SW 1271 (cell line): ENCODE results near the gene FAM131A.

Experiments
- DNase-seq, 2 experiments: peaks; one replicate each; lab custom pipeline; 2025; lab: John Stamatoyannopoulos, UW

FAM131A gene

DNA sequence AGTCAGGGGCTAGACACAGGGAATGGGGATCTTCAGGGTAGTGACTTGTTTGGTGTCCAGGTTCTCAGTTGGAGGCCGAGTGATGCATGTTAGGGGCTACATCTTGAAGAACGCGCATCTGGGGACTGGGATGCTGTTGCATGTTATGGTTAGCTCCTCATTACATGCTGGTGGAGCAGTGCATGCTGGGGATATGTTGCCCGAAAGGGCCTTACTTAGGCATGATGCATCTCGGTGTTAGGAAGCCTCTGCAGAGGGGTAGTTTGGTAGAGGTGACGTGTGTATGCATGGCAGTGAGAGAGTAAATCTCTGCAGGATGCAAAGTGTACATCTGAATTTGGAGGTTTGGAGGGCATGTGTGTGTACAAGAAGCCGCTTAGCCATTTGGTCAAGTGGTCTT lies 20.6 kb upstream of the FAM131A start:
- DNase-seq: no peak

DNA sequence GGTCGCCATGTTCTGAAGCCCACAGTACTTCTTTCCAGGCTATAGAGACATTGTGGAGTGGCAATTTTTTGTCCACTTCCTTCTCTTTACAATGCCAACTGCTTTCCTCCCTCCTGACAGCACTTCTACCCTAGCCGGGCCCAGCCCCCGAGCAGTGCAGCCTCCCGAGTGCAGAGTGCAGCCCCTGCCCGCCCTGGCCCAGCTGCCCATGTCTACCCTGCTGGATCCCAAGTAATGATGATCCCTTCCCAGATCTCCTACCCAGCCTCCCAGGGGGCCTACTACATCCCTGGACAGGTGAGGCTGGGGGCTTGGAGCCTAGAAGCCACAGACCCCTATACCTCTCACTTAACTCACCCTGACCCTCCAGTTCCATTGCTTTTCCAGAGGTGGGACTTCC lies 20.2 kb upstream of the FAM131A start:
- DNase-seq: no peak

DNA sequence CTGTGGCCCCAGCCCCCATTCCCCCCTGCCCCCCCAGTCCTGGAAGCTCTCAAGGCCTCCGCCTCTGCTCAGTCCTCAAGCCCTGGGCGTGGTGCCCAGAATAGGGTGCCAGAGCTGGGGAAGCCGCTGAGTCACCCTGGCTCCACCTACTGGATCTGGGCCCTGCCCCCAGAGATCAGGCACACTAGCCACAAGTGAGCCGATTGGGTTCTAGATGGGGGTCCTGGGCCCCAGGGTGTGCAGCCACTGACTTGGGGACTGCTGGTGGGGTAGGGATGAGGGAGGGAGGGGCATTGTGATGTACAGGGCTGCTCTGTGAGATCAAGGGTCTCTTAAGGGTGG lies 17.3 kb upstream of the FAM131A start:
- peak; percentile 75 to 87 for DNase-seq

DNA sequence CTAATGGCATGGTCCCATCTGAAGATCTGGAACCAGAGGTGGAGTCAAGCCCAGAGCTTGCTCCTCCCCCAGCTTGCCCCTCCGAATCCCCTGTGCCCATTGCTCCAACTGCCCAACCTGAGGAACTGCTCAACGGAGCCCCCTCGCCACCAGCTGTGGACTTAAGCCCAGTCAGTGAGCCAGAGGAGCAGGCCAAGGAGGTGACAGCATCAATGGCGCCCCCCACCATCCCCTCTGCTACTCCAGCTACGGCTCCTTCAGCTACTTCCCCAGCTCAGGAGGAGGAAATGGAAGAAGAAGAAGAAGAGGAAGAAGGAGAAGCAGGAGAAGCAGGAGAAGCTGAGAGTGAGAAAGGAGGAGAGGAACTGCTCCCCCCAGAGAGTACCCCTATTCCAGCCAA lies 15.7 kb upstream of the FAM131A start:
- DNase-seq: no peak

DNA sequence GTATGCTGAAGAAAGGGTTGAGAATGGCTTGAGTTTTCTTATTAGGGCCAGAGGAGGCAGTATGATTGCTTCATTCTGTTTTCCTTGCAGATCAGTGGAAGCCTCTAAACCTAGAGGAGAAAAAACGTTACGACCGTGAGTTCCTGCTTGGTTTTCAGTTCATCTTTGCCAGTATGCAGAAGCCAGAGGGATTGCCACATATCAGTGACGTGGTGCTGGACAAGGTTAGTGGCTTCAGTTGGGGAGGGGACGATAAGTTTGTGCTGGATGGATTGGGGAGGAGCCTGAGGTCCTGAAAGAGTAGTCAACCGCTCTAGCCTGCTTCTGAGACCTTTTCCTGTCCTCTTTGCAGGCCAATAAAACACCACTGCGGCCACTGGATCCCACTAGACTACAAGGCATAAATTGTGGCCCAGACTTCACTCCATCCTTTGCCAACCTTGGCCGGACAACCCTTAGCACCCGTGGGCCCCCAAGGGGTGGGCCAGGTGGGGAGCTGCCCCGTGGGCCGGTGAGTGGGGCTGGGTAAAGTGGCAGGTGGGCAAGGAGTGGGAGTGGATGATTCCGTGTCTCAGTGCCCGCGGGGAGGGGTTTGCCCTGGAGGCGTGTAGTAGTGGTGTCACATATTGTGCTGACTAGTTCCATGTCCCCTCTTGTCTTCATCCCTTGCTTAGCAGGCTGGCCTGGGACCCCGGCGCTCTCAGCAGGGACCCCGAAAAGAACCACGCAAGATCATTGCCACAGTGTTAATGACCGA lies 14.5 kb upstream of the FAM131A start:
- DNase-seq: no peak

DNA sequence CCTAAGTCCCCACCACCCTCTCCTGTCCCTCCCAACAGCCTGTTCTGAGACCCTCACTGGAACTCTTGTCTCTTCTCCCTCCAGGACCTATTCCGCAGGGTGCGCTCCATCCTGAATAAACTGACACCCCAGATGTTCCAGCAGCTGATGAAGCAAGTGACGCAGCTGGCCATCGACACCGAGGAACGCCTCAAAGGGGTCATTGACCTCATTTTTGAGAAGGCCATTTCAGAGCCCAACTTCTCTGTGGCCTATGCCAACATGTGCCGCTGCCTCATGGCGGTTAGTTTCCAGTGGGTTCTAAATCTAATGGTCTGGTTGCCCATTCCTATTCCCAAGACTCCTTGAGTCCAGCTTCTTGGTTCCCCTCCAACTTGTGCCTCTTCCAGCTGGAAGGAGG lies 13.7 kb upstream of the FAM131A start:
- DNase-seq: no peak

DNA sequence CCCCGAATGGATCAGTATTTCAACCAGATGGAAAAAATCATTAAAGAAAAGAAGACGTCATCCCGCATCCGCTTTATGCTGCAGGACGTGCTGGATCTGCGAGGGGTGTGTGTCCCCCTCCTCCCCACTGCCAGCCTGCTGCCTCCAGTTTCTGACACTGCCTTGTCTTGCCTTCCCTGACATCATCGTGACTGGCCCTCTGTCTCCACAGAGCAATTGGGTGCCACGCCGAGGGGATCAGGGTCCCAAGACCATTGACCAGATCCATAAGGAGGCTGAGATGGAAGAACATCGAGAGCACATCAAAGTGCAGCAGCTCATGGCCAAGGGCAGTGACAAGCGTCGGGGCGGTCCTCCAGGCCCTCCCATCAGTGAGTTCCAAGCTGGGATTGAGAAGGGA lies 12.1 kb upstream of the FAM131A start:
- no peak for DNase-seq

DNA sequence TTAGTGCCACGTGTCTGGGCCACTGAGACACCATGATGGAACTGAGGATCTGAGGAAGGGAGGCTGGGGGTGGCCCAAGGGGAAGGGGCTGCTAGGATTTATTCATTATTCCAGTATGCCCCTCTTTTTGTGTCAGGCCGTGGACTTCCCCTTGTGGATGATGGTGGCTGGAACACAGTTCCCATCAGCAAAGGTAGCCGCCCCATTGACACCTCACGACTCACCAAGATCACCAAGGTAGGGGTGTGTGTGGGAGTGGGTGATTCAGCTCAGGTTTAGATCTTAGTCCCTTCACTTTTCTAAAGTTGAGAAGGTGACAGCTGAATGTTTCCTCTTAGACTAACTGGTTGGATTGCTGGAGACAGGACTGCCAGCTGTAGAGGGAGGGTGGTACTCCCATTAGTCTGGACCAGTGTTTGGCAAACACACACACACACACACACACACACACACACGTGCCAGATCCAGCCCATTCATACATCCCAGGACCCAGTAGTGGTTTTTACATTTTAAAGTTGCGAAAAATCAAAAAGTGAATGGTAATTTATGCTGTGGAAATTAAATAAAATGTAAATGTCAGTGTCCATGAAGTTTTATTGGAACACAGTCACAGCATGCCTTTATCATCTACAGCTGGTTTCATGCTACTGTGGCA lies 11.6 kb upstream of the FAM131A start:
- DNase-seq: no peak

DNA sequence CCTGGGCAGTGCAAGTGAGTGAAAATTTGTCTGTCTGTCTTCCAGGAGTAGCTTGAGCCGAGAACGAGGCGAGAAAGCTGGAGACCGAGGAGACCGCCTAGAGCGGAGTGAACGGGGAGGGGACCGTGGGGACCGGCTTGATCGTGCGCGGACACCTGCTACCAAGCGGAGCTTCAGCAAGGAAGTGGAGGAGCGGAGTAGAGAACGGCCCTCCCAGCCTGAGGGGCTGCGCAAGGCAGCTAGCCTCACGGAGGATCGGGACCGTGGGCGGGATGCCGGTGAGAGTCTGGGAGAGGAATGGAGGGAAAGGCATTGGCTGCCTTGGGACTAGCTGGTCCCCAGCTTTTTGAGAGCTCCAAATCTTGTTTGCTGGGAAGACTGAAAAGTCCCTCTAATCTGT lies 10.2 kb upstream of the FAM131A start:
- no peak for DNase-seq

DNA sequence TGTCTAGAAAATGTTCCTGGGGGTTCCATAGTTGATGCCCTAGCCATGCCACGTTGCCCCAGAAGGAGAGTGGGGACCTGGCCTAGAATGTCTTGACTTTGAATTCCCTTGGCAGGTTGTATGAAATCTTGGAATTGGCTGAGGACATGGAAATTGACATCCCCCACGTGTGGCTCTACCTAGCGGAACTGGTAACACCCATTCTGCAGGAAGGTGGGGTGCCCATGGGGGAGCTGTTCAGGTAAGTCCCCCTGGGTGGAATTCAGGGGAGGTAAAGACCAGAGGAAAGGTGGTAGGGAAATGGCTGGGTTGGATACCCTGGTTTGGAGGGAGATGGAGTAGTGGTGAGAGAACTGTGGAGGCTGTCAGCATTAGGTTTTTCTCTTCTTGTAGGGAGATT lies 8.9 kb upstream of the FAM131A start:
- no peak for DNase-seq

DNA sequence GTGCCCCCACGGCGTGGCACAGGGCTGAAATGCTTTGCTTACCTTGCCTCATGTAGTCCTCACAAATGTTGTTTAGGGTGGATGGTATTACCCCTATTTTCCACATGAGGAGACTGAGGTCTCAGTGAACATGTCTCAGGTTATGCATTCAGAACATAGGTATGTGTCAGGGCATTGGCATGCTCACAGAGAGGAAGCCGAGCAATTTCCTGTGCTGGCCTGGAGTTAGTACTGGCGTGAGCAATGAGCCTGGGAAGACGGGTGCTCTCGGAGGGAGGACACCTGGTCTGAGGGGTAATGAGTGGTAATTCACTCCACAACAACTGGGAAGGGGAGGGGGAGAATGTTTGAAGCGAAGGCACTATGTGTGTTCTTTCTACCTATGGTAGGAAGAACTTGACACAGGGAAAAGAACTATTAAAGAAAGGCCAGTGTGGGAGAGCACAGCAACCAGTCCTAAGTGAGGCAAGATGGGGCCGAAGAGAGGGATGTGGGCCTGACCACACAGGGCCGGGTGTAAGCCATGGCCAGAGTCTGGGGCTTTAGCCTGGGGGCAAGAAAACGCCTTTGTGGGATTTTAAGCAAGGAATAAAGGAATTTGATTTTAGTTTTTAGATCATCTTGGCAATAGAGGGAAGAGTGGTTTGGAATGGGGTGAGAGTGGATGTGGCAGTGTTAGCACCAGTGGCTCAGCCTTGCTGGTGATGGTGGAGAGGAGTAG lies 4.9 kb upstream of the FAM131A start:
- DNase-seq: peak; percentile 75 to 87

DNA sequence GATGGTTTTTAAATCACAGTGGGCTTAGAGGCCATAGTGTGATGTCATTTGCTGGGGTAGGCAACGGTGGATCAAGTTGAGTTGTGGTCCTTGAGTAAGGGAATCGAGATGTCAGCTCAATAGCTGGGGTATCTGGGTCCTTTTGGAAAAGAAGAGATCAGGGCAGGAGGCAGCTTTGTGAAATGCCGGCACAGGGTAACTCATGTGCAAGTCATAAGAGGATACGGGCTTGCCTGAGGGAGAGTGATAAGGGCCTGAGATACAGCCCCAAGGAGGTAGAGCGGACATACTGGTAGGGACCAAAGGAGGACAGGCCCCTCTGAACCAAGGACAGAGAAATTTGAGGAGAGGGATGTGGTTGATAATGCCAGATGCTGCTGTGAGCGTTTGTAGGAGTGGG lies 4.2 kb upstream of the FAM131A start:
- no peak for DNase-seq

DNA sequence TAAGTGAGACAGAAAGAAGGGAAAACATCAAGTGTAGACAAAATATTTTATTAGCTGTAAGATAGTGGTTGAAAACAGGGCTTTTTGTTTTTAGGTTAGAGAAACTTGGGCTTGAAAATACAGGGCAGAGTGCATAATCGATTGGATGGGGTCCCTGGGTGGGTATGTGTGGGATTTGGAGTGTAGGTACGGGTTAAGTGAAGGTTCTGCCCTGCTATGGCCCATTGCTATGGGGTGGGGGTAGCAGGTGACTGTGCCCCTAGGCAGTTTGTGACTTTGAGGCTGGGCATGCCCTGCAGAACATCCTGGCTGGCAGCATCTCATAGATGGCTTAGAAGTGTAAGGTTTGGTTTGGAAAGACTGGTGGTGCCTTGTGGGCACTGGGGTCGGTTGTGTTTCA lies 3.7 kb upstream of the FAM131A start:
- DNase-seq: no peak

DNA sequence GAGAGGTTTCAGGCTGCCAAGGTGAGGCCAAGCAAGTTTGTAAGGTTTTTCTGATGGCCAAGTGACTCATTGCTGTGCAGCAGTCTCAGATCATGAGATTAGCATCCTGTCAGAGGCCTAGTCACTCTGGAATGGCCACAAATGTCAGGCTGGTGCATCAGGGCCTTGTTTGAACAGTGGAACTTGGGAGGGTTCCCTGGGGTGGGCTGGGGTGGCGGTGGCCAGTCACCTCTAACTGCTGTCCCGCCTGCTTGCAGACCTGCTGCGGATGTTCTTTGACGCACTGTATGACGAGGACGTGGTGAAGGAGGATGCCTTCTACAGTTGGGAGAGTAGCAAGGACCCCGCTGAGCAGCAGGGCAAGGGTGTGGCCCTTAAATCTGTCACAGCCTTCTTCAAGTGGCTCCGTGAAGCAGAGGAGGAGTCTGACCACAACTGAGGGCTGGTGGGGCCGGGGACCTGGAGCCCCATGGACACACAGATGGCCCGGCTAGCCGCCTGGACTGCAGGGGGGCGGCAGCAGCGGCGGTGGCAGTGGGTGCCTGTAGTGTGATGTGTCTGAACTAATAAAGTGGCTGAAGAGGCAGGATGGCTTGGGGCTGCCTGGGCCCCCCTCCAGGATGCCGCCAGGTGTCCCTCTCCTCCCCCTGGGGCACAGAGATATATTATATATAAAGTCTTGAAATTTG lies 2.8 kb upstream of the FAM131A start:
- peak; percentile 65 to 82 for DNase-seq

DNA sequence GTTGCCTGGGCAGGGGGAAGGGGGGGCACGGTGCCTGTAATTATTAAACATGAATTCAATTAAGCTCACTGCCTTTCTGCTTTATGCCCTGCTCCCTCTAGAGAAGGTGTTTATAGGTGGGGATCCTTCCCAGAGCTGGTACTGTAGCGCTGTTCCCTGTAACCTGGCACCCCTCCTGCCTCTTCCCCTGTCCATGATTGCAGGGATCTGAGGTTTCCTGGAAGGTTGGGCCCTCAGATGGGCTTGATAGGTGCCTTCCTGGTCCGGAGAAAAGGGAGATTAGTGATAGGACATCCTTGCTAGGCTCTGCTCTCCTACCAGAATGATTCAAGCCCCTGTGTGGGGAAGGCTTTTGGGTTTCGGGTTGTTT lies 2.1 kb upstream of the FAM131A start:
- DNase-seq: peak; percentile 60 to 65

DNA sequence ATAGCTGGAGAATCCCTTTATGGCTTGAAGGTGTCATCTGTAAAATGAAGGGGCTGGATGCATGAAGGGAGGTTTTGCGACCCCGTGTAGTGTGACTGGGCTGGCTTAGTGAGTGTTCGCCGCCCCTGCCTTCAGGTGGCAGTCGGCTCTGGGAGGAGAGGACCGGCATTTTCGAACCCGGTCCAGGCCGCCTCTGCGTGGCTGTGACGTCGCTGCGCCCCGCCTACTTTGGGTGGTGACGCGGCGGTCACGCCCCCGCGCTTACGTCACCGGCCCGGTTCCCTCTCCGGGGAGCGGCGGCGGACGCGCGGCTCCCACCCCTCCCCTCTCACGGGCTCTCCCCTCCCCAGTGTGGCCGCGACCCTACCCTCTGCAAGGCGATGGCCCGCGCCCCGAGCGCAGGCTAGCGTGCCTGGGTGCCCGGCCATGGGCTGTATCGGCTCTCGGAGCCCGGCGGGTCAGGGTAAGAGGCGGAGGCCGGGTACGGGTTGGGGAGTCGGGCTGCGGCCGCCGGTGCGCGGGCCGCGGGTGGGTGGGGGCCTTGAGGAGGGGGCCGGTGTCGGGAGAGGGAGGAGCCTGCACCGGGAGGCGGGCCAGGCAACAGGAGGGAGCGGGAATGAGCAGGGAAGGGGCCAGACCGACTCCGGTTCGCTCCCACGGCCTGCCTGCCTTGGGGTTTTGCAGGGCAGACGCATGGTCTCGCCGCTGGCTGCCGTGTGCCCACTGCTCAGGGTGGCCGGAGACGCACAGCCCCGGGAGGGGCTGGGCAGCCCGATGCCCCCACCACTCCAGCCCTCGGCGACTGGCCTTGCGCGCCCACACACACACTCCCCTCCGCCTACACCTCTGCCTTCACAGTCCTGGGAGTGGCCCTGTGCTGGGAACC lies 1.5 kb upstream of the FAM131A start:
- peak; percentile 65 to 76 for DNase-seq

DNA sequence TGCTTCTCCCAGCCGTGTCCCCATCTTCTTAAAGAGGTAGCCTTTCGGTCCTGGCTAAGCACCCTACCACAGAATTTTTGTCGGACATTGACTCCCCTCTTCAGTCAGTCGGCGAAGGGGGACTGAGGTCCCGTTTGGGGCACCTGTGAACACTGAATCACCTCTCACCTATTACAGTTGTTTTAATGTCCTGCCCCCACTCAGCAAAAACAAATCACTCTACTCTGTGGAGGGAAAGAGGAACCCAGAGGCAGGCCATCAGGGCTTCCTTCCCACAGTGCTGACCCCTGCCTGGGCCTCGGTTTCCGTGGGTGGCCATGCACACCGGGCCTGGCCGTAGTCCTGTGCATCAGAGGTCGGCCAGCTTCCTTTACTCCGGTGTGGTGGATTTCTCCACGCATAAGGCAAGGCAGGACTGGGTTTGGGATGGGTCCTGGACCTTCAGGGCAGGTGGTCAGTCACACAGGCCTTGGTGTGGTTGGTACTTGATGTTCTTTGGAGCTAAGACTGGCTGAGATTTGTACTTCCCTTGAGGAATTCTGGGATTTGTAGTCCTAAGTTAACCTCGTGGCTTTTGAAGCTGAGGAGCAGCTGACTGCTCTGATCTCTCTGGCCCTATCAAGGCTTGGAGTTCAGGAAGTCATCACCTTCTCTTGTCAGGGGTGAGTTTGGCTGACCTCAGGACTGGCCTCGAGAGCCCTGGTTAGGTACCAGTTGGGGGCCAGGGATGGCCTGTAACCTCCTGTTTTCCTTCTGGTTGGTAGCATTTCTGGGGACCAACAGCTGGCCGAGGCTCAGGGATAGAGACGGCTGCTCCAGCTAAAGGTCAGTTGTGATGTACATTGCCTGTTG lies 627 bp upstream of the FAM131A start:
- peak; percentile 32 to 48 for DNase-seq

DNA sequence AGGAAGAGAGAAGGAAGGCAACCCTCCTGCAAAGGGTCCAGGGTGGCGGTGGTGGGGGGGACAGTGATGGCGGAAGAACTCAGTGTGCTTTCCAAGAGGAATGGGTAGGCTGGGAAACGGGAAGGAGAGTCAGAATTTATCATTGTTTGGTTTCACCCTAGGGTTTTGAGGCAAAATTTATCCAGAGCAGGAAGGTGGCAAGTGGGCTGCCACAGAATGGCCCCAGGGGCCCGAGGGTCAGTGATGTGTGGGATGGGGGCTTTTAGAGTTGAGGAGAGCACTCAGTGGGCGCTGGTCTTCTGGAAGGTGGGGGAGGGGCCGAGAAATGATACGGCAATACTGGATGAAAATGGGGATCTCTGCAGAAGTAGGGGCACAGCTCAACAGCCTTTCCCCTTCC lies 581 bp downstream of the FAM131A start:
- DNase-seq: no peak

DNA sequence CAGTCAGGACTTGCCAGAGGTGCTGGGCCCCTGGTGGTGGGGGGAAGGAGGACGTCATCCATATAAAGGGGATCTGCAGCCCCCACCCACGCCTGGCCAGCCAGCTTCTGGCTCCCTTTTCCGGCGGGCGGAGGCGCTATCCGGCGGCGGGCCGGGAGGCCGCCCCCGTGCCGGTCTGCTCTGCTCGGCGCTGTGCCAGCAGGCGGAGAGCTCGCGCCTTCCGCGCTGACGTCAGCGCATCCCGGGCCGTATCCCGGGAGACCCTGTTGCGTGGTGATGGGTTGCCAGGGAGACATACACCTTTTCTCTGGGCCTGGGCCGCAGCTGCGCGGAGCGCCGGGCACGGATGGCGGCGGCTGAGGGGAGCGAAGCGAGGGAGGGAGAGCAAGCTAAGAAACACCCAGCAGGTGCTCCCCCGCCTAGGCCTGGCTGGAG lies 1.1 kb downstream of the FAM131A start:
- no peak for DNase-seq

DNA sequence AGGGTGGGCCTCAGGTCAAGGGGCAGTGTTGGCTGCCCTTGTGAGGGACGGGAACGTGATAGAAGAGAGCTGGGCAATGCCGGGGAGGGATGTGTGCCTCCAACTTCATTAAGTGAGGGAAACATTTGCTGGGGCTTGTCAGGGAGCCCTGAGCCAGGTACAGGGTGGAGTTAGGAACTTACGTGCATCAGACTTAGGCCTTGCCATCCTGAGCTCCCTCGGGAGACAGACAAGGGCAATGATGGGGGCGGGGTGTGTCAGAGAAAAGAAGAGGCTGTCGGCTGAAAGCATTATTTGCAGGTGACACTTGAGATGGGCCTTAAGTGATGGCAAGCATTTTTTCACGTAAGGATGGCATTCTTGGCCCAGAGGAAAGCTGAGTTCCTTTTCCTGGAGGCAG lies 1.6 kb downstream of the FAM131A start:
- DNase-seq: no peak
